Stomach (tissue), 4 donors: ENCODE measurements around the gene MEG3.

Experiments
- EP300 ChIP-seq: sonication (generic); formaldehyde crosslinking; IDR thresholded peaks from one replicate; pipeline ENCODE4 v1.6.1; 2017; ENCODE audit warnings: antibody characterized with exemption
- POLR2AphosphoS5 ChIP-seq, 3 donors: sonication (generic); formaldehyde crosslinking; IDR thresholded peaks; one replicate each; pipeline ENCODE4 v1.6.1; 2016; ENCODE audit warnings: antibody characterized with exemption in 3 of 3
- TF ChIP-seq, protein P1 (sequence below), 7 experiments: fragments of 450-650 bp in 4 of 7; fragments of 200-600 bp in 3 of 7; sonication (generic) in 3 of 7; IDR thresholded peaks; one replicate each; pipeline ENCODE4 v1.5.1; 2016 to 2019; ENCODE audit warnings: antibody characterized with exemption in 7 of 7, control low read depth in 2 of 7, mild to moderate bottlenecking in 1 of 7

DNA sequence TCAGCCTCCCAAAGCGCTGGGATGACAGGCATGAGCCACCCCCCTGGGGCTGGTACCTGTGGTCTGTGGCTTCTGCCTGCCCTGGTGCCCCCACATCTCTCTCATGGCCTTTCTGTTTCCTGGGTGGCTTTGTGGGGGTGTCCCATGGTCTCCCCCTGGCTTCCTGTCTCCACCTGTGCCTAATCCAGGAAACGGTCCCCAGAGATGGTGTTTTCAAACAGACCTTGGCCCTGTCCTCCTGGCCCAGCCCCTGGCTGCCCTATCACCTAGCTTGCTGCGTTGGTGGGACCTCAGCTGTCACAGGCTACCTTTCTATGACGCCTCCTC, 18.1 kb downstream of the MEG3 start:
- TF ChIP-seq EP300 = no peak
- TF ChIP-seq, protein P1, sequence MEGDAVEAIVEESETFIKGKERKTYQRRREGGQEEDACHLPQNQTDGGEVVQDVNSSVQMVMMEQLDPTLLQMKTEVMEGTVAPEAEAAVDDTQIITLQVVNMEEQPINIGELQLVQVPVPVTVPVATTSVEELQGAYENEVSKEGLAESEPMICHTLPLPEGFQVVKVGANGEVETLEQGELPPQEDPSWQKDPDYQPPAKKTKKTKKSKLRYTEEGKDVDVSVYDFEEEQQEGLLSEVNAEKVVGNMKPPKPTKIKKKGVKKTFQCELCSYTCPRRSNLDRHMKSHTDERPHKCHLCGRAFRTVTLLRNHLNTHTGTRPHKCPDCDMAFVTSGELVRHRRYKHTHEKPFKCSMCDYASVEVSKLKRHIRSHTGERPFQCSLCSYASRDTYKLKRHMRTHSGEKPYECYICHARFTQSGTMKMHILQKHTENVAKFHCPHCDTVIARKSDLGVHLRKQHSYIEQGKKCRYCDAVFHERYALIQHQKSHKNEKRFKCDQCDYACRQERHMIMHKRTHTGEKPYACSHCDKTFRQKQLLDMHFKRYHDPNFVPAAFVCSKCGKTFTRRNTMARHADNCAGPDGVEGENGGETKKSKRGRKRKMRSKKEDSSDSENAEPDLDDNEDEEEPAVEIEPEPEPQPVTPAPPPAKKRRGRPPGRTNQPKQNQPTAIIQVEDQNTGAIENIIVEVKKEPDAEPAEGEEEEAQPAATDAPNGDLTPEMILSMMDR (IDR thresholded peaks at IDR 0.05) = no peak
- no peak for TF ChIP-seq POLR2AphosphoS5 (IDR thresholded peaks at IDR 0.05)
